ENCODE measurements around the gene CCDC17. TPM values are rescaled to one million over a fixed set of nuclear protein-coding genes. Genes with fewer than 3 reads are reported as not detected.

CCDC17 gene
- total RNA-seq, 6 experiments from 2014 or later: 0.81 to 3.1 (median 1.9) TPM

DNA sequence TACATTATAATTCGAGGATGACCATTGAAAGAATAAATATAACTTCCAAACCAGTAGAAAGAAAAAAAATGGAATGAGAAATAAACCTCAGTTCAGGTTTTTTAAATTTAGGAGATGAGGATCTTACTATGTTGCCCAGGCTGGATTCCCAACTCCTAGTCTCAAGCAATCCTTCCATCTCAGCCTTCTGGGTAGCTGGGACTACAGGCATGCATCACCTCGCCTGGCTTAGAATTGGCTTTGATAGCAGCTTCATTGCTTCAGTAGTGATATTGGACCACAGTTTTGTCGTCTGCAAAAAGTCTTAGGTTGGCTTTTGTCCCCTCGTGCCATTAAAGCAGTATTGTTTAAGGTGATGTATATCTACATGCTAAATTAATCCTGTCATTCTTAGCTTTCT lies 37.1 kb downstream of the CCDC17 start:
- Histone ChIP-seq H3K4me3 (no peak overlapping the region), H3K4me1 (peaks cover 0 to 15% (median 3%) of the 10 kb centered on the region in 4 donors), H3K27ac (no peak overlapping the region), H3K36me3 (peaks cover 0 to under 1% (median 0%) of the 10 kb centered on the region in 4 donors), H3K27me3 (no peaks in the 10 kb centered on the region), H3K9me3 (no peaks in the 10 kb centered on the region)
- DNase-seq (no peak), ATAC-seq (no peak)
- WGBS (ENCODE audit: insufficient coverage, low coverage, low lambda C conversion rate, missing lambda C conversion rate): 47% methylated on average over 3 of the region's 4 CpGs
- TF ChIP-seq POLR2A (IDR thresholded peaks at IDR 0.05): no peak
- TF ChIP-seq, protein P1, sequence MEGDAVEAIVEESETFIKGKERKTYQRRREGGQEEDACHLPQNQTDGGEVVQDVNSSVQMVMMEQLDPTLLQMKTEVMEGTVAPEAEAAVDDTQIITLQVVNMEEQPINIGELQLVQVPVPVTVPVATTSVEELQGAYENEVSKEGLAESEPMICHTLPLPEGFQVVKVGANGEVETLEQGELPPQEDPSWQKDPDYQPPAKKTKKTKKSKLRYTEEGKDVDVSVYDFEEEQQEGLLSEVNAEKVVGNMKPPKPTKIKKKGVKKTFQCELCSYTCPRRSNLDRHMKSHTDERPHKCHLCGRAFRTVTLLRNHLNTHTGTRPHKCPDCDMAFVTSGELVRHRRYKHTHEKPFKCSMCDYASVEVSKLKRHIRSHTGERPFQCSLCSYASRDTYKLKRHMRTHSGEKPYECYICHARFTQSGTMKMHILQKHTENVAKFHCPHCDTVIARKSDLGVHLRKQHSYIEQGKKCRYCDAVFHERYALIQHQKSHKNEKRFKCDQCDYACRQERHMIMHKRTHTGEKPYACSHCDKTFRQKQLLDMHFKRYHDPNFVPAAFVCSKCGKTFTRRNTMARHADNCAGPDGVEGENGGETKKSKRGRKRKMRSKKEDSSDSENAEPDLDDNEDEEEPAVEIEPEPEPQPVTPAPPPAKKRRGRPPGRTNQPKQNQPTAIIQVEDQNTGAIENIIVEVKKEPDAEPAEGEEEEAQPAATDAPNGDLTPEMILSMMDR (IDR thresholded peaks at IDR 0.05): no peak
- intact Hi-C loops (cut with DNase I): no loop called here

DNA sequence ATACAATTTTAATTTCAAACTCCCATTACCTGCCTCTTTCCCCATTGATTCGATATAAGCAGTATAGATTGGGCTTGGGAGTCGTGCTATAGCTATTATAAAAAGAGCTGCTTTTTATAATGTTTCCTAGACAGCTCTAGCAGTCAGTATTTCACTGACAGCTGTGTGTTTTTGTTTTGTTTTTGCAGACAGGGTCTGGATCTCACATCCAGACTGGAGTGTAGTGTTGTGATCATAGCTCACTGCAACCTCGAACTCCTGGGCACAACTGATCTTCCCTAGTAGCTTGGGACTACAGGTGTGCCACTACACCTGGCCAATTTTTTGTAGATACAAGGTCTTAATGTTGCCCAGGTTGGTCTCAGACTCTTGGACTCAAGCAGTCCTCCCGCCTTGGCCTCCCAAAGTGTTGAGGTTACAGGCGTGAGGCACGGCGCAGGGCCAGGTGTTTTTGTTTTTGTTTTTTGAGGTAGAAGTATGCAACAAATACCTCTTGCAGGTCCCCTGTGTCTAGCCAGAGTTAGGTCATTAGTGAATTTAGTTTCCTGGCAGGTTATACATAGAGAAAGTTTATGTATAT lies 38.3 kb downstream of the CCDC17 start:
- 13% methylated on average over 5 of the region's 7 CpGs for WGBS (ENCODE audit: insufficient coverage, low coverage, low lambda C conversion rate, missing lambda C conversion rate)
- Histone ChIP-seq H3K27ac (no peak overlapping the region), H3K9me3 (no peaks in the 10 kb centered on the region), H3K4me3 (peak overlapping the region; percentile 85 to 97 (median 94)), H3K36me3 (no peaks in the 10 kb centered on the region), H3K4me1 (peaks cover 0 to 15% (median 3%) of the 10 kb centered on the region in 4 donors), H3K27me3 (no peaks in the 10 kb centered on the region)
- TF ChIP-seq POLR2A (IDR thresholded peaks at IDR 0.05): no peak
- TF ChIP-seq, protein P1 (IDR thresholded peaks at IDR 0.05): no peak
- intact Hi-C loops (cut with DNase I): no loop called here
- no peak for DNase-seq
- ATAC-seq: no peak

DNA sequence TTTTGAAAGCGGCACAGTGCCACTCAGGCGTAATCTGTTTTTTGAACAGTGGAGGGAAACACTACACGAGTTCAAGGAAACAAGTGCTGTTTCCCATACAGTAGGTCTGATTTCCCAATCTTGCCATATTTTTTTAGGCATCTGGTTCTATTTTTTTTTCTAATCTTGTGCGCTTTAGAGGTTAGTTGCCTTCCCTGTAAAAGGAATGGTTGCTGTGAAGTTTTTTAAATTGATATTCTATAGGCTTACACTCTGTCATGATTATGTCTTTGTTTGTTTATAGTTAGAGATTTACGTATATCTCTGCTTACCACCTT lies 38.8 kb downstream of the CCDC17 start:
- peaks cover 0 to 15% (median 3%) of the 10 kb centered on the region in 4 donors for H3K4me1 ChIP-seq
- intact Hi-C loops (cut with DNase I): no loop called here
- no peaks in the 10 kb centered on the region for H3K27me3 ChIP-seq
- WGBS (ENCODE audit: insufficient coverage, low coverage, low lambda C conversion rate, missing lambda C conversion rate): 0% methylated on average over 5 of the region's 5 CpGs
- no peak for TF ChIP-seq POLR2A (IDR thresholded peaks at IDR 0.05)
- TF ChIP-seq, protein P1 (IDR thresholded peaks at IDR 0.05): no peak
- no peaks in the 10 kb centered on the region for H3K9me3 ChIP-seq
- H3K4me3 ChIP-seq: peak overlapping the region; percentile 85 to 97 (median 94)
- no peak overlapping the region for H3K27ac ChIP-seq
- no peak for DNase-seq
- no peak for ATAC-seq
- H3K36me3 ChIP-seq: no peaks in the 10 kb centered on the region

DNA sequence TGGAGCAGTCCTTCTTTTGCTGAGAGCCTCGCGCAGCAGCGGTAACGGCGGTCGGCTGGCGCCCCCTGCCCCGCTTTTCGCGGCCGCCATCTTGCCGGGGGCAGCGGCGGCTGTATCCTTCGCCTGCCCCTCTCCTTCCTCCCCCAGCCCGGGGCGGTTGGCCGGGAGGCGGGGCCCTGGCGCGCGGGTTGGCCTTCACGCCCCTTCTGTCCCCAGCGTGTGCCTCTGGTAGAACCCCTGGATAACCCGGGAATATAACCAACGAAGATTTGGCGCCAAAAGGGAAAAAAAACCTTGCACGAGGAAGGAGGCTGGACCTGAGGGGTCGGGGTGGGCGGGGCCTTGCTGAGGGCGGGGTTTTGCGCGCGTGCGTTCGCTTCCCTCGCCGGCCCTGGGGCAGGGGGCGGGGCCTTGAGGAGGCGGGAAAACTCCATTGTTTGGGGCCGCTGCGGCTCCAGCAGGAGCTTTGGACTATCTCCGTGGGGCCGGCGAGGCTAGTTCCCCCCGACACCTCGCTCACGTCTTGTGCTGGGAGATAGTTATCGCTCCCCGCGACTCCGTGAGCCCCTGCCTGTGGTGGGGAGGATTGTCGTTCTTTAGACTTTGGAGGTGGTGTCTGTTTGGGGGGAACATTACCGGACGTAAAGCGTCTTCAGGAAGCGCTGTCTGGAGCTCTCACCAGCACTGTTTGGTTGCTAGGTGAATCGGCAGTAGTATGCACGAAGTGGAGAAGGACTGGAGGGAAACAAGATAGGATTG lies 39.3 kb downstream of the CCDC17 start:
- DNase-seq (peak; percentile 91), ATAC-seq (peak; percentile 73 to 81 (median 76))
- H3K27me3 ChIP-seq: no peaks in the 10 kb centered on the region
- peak overlapping the region; percentile 79 to 93 (median 87) for H3K27ac ChIP-seq
- H3K9me3 ChIP-seq: no peaks in the 10 kb centered on the region
- intact Hi-C loops (cut with DNase I): no loop called here
- WGBS (ENCODE audit: insufficient coverage, low coverage, low lambda C conversion rate, missing lambda C conversion rate): 0% methylated on average over 22 of the region's 59 CpGs
- peak overlapping the region; percentile 85 to 97 (median 94) for H3K4me3 ChIP-seq
- TF ChIP-seq, protein P1 (IDR thresholded peaks at IDR 0.05): no peak
- no peak for TF ChIP-seq POLR2A (IDR thresholded peaks at IDR 0.05)
- no peaks in the 10 kb centered on the region for H3K36me3 ChIP-seq
- peaks cover 0 to 9% (median 3%) of the 10 kb centered on the region in 4 donors for H3K4me1 ChIP-seq

Data from right lobe of liver (tissue), 6 donors.